22Rv1 (cell line): ENCODE results near the gene CLINT1.

Experiments
- CTCF ChIP-seq: fragments of 450-650 bp; IDR thresholded peaks from 2 replicates; pipeline ENCODE4 v1.5.1; 2017; ENCODE audit warnings: mild to moderate bottlenecking
- ZFX ChIP-seq: fragments of 450-650 bp; IDR thresholded peaks from 2 replicates; pipeline ENCODE4 v1.6.1; 2017; ENCODE audit warnings: antibody characterized with exemption, borderline replicate concordance

GRCh38 chr5:157744051-157745011, 114.6 kb downstream of the CLINT1 start:
- TF ChIP-seq CTCF (no peak), ZFX (no peak)
